ENCODE data around the gene SLC5A10.

SLC5A10 gene

GRCh38 chr17:18984273-18985114 lies 32.5 kb downstream of the SLC5A10 start:
- no peak for DNase-seq (ENCODE audit: low read depth, low spot score)

DNA sequence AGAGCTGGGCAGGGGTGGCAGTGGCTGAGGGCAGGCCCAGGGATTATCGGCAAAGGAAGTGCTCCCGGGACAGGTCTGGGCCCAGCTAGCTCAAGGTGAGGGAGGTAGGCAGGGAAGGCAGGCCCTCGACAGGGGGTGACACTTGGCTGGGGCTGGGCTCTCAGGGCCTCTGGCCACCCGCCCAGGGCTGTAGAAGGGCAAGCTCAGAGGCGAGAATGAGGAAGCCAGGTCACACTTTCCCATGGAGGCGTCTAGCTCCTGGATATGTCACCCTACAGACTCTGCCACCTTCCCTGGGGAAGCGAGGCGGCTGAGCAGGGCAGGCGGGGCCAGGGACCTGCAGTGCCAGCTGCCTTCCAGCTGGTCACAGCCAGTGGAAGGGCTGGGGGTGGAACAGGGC lies 33.5 kb downstream of the SLC5A10 start:
- no peak for DNase-seq (ENCODE audit: low read depth, low spot score)

GRCh38 chr17:18986541-18987229 lies 34.7 kb downstream of the SLC5A10 start:
- DNase-seq (ENCODE audit: low read depth, low spot score), result no peak

- DNase-seq (ENCODE audit: low read depth, low spot score), result no peak
Measured at GRCh38 chr17:18987230-18987610, 35.3 kb downstream of the SLC5A10 start.

- DNase-seq (ENCODE audit: low read depth, low spot score), result no peak
Measured at GRCh38 chr17:18987862-18988545, 36.0 kb downstream of the SLC5A10 start.

GRCh38 chr17:18988546-18989173 lies 36.7 kb downstream of the SLC5A10 start:
- DNase-seq (ENCODE audit: low read depth, low spot score), result no peak

- DNase-seq (ENCODE audit: low read depth, low spot score), result no peak
Measured at GRCh38 chr17:18990331-18990730, 38.4 kb downstream of the SLC5A10 start.

GRCh38 chr17:18991531-18992315 lies 39.8 kb downstream of the SLC5A10 start:
- no peak for DNase-seq (ENCODE audit: low read depth, low spot score)

DNA sequence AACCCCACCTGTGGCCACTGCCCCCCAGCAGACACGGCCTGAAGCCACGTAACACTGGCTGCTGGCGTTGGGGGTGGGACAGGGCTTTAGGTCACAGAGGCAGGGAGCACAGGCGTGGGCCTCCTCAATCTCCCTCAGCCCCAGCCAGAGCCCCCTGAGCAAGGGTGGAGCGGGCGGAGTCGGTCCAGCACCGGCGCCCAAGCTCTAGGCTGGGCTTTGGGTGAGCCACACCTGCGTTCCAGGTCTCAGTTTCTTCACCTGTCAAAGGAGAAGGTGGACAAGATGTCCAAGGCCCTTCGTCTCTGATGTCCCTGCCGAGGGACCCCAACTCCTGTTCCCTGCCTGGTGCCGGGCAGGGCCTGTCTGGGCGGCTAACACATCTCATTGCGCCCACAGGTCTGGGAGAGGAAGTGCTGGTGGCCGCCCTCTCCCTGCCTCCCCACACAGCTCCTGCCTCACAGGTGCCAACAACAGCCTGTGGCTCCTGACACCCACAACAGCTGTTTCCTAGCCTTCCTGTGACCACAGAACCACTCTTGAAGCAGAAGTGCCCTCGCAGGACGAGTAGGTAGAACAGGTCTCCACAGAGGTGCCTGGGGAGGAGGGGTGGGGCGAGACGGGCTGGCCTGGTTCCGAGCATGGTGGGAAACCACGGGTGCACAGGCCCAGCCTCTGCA lies 40.6 kb downstream of the SLC5A10 start:
- no peak for DNase-seq (ENCODE audit: low read depth, low spot score)

DNA sequence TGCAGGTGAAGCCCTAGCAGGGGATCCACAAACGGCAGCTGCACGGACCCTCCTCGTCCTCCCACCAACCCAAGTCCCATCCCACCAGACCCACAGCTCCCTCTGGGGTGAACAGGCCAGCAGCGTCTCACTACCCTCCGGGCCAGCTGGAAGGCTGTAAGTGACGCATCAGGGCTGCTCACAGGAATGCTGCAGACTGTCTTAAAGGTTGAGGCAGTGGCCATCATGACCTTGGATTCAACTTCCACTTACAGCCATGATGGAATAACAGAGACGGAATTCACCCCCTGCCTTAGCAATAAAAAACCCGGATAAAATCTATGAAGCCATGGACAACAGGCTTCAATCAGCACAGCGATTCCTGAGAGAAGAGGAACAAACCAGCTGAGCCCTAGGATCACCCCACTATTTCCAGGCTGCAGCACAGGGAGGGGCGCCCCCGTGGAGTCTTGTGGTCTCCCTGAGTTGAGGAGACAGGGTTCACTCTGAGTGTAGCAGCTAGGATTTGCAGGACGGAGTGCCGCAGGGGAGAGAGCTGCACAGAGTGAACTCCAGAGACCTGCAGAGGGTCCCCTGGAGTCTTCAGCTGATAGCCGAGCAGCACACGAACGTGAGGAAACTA lies 42.1 kb downstream of the SLC5A10 start:
- DNase-seq (ENCODE audit: low read depth, low spot score), result no peak

DNA sequence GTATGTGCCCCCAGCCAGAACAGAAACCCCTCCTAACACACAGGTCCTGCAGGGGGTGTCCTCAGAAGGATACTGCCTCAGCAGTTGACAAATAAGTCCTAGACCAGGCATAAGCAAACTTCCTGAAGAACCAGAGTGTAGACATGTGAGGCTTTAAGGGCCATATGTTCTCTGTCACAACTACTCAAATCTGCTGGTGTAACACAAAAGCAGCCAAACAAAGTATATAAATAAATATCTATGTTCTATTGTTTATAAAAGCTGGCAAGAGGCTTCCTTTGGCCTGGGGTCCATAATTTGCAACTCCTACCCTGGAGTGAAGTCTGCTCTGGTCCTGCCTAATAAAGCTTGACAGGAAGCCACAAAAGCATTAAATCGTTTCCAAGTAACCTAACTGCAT lies 42.7 kb downstream of the SLC5A10 start:
- DNase-seq (ENCODE audit: low read depth, low spot score), result no peak

DNA sequence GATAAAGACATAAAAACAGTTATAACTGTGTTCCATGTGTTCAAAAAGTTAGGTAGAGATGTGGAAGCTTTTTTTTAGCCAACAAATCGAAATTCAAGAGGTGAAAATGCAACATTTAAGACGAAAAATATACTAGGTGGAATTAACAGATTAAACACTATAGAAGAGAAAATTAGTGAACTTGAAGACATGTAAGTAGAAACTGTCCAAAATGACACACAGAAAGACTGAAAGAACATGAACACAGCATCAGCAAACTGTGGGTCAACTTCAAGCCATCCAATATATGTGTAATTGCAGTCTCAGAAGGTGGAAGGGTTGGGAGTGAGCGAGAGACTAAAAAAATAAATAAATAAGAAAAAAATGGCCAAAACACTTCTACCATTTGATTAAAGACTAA lies 43.3 kb downstream of the SLC5A10 start:
- no peak for DNase-seq (ENCODE audit: low read depth, low spot score)

- DNase-seq (ENCODE audit: low read depth, low spot score), result no peak
Measured at GRCh38 chr17:18996458-18996857, 44.5 kb downstream of the SLC5A10 start.

- no peak for DNase-seq (ENCODE audit: low read depth, low spot score)
Measured at GRCh38 chr17:18997650-18998196, 45.8 kb downstream of the SLC5A10 start.

- DNase-seq (ENCODE audit: low read depth, low spot score), result no peak
Measured at GRCh38 chr17:18999394-18999793, 47.4 kb downstream of the SLC5A10 start.

GRCh38 chr17:18999911-19000310 lies 47.9 kb downstream of the SLC5A10 start:
- DNase-seq (ENCODE audit: low read depth, low spot score), result no peak

- DNase-seq (ENCODE audit: low read depth, low spot score), result no peak
Measured at GRCh38 chr17:19000531-19001325, 48.8 kb downstream of the SLC5A10 start.

- DNase-seq (ENCODE audit: low read depth, low spot score), result no peak
Measured at GRCh38 chr17:19001907-19002590, 50.1 kb downstream of the SLC5A10 start.
